Left kidney (tissue), 2 donors: ENCODE measurements around the gene OR51B6. TPM values are rescaled to one million over a fixed set of nuclear protein-coding genes. Genes with fewer than 3 reads are reported as not detected.
"Not testable (repeated sequence)": the region's sequence is repeated elsewhere in the genome, so short reads cannot be mapped to it uniquely, and the experiment has no call there.

Experiments used
- DNase-seq: peaks from one replicate; pipeline ENCODE4 v3.0.0-alpha.2; 2013
- polyA plus RNA-seq: library from polyadenylated mRNA; unstranded; fragments of 120-200 nt; gene quantifications from one replicate; pipeline ENCODE4 v1.2.1, GENCODE V29; 2013; ENCODE audit not compliant: insufficient read length

OR51B6 gene
- polyA plus RNA-seq, 1 donor: not detected

DNA sequence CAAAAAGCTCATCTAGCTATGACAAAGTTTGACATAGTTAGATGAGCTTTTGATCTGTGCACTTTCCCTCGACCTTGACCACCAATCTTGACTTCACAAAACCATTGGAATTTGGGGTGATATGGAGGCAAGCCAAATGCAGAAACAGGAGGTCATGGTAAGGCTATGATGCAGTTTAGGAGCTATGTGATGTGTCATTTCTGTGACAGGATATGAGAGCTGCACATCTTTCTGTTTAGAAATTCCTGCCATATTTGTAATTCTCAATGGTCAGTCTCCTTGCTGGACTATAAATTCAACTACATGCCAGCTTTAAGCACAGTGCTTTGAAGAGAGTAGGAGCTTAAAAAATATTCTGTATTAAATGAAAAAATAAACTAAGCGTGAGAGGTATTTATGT is 12.9 kb downstream of the OR51B6 start:
- no peak for DNase-seq

DNA sequence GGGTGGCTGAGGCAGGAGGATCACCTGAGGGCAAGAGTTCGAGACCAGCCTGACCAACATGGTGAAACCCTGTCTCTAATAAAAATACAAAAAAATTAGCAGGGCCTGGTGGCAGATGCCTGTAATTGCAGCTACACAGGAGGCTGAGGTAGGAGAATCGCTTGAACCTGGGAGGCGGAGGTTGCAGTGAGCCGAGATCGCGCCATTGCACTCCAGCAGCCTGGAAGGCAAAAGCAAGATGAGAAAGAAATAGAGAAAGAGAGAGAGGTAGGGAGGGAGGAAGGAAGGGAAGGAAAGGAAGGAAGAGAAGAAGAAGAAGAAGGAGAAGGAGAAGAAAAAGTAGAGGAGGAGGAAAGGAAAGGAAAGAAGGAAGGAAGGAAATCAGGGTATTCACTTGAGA is 15.1 kb downstream of the OR51B6 start:
- not testable (repeated sequence) for DNase-seq

DNA sequence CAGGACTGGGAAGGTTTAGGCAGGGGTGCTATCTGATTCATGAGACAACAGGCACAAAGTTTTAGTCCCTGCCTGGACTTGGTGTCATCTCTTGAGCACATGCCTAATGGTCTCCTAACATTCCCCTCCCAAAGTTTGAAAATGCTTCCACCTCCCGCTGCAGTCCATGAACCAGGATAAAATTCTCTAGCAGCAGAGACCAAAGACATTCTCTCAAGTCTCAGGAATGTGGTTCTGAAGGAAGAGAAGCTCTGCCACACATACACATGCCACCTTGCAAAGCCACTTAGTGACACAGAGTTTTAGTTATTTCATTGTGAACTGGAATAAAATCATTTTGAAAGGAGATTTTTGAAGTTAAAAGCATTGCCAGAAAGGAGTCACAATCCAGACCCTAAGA is 15.5 kb downstream of the OR51B6 start:
- no peak for DNase-seq

DNA sequence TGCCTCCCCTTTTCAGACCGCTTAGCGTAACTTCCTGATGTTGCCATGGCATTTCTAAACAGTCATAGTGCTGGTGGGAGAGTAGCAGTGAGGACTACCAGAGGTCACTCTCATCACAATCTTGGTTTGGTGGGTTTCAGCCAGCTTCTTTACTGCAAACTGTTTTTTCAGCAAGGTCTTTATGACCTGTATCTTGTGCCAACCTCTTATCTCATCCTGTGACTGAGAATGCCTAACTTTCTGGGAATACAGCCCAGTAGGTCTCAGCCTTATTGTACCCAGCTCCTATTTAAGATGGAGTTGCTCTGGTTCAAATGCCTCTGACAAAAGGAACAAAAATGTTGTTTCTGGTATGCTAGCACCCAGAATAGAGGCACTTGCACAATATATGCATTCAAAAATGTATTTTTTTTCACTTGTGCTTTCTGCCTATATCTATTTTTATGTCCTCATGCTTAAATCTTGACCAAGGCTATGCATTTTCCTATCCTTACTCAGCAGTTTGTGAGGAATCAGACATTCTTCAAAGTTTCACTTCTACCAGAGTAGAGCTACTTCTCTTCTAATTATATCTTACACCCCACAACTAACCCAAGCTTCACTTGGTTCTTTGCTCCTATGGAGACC is 16.3 kb downstream of the OR51B6 start:
- DNase-seq: no peak

DNA sequence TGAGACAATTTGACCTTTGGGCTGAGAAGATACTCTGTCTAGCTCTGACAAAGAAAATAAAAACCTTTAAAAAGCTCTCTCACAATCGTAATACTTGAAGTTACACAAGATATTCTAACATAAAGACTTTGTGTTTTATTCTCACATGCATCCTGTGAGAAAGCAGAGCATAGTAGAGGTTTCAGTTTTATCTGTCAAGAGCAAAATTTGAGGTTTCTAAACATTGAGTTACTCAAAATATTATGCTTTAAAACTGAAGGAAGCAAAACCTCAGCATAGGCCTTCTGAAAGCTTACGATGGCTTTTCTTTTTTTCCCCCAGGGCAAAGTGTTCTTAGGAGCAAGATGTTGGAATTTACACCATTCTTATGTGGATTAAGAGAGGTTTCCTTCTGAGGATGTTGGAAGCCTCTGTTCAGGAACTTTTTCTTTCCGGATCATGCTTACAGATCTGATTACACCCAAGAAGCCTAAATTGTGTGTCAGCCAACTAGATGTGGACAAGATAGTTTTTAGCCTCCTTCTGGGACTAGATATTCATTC is 17.3 kb downstream of the OR51B6 start:
- DNase-seq: no peak

DNA sequence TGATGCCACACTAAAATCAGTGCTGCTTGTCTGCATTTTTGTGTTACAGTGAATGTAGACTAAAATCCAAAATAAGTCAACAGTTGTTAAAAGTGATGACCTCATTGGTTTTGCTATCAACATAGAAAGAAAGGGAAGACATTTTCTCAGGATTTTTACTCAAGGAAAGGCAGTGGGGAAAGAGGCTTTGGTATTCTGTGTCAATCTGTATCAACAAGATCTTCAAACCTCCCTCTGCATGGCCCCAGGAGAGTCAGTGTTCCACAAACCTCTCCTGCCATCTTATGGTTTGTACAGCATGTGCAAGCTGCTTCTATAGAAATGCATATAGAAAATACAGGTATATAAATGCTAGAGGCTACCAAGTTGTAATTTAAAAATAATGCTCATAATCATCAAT is 18.5 kb downstream of the OR51B6 start:
- no peak for DNase-seq

DNA sequence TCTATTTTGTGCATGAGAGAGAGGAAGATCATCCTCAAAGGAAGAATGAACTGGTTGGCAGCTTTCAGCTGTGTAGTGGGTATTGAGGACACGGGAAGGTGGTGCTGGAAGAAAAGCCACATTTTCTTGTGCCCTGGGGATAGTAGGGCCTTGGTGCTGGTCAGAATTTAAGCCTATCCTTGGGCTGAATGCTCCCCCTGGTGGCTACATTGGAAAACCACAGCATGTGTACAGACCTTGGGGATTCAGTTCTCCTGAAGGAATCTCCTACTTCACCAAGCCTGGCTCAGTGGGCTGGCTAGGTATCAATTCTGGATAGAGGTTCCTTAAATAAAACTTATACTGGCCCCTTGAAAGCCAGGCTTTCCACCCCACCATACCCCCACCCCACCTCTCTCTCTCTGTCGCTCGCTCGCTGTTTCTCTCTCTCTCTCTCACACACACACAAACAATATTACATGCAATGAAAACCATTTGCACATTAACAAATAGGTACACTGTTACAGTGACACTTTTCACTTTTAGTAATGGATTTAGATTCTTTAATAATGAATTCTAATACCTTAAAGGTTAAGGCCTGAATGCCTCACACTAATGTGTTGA is 29.5 kb downstream of the OR51B6 start:
- DNase-seq: peak; percentile 52

DNA sequence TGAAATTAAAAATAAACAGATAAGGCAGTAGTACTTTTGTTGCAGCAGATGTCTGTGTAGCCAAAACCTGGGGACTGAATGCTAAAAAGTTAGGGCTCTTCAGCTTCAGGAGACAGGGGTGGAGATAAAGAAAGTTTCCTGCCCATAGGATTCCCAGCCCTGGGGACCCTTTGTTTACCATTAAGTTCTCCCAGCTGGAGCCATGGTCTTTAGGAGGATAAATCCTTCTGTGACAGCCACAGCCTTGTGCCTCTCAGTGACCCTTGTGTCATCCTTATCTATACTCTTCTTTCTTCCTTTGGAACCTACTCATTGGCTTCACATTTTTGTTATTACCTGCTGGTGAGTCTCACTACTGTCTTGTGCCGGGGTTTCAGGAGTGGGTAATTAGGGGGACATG is 32.3 kb downstream of the OR51B6 start, which contains the start of gene OR51M1:
OR51M1 (plus strand) TSS at position 237 of the 400 bp plus-strand sequence. CDS start 5,587 bp downstream, outside the sequence.
- DNase-seq: no peak

DNA sequence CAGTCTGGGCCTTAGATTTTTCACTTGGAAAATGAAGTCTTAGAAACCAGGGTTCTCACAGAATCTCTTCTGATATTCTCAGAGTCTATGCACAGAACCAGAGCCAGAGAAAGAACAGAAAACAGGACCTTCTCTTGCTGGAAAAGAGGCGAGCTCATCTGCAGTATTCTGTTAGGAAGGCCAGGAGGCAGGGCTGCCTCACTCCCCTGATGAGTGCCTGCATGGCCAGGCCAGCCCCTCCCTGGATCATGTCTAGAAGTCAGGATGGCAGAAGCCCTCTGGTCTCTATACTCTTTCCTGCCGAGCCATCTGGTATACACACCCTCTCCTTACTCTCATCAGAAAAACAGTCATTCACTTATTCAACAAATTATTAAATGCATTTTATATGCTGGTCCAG is 33.0 kb downstream of the OR51B6 start:
- no peak for DNase-seq

DNA sequence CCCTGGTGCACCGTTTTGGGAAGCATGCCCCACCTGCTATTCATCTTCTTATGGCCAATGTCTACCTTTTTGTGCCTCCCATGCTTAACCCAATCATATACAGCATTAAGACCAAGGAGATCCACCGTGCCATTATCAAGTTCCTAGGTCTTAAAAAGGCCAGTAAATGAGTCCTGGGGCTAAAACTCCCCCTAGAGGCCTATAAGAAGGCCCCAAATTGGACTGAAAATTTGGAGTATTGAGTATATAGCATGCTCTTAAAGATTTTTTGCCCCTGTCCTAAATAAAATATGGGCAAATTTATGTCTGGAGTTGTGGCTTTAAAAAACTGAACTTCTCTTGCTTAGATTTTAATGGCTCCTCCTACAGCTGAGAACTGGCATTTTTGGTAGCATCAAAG is 38.9 kb downstream of the OR51B6 start:
- no peak for DNase-seq

DNA sequence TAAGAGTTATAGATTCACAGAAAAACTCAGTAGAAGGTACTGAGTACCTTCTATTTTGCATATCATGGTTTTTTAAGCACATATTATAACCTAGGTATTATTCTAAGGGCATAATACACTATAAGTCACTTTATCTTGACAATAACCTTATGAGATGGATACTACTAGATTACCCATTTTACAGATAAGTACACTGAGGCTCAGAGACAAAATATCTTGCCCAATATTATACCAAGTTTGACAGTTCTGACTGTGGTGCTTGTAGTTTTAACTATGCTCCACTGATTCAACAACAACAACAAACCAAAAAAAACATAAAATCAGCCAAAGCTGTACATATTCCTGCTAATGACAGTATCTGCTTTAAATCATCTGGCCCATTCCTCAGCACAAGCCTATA is 42.8 kb downstream of the OR51B6 start:
- no peak for DNase-seq

DNA sequence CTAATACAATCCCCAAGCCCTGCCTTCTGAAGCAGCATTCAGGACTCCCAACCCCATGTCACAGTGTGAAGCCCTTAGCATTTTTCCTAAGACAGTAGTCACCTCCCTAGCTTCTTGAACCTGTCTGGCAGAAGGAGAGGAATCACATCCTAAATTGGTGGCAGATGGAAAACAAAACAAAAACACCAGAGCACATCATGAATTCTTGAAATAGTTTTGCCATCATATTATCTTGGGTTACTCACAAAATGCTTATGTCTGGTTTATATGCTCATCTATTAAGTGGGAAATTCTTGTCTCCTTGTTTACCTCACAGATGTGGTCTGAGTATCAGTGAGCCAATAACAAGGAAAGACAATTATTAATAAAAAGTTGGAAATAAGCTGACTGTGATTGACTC is 47.6 kb downstream of the OR51B6 start:
- no peak for DNase-seq

Other genes starting within 250 kb of the OR51B6 start
- not detected for gene OR52A5, start 213.2 kb upstream of the OR51B6 start, polyA plus RNA-seq
- 0.02 TPM for gene OR52A1, start 196.8 kb upstream of the OR51B6 start, polyA plus RNA-seq
- gene OR51V1, start 150.8 kb upstream of the OR51B6 start, polyA plus RNA-seq: not detected
- 98.9 TPM for gene HBB, start 124.4 kb upstream of the OR51B6 start, polyA plus RNA-seq
- gene HBD, start 117.0 kb upstream of the OR51B6 start, polyA plus RNA-seq: 0.38 TPM
- gene HBG1, start 101.7 kb upstream of the OR51B6 start, polyA plus RNA-seq: 313 TPM
- 1,458 TPM for gene HBG2, start 96.7 kb upstream of the OR51B6 start, polyA plus RNA-seq
- gene HBE1, start 81.6 kb upstream of the OR51B6 start, polyA plus RNA-seq: 10.4 TPM
- 0.35 TPM for gene OR51B4, start 49.6 kb upstream of the OR51B6 start, polyA plus RNA-seq
- not detected for gene OR51B2, start 27.2 kb upstream of the OR51B6 start, polyA plus RNA-seq
- 0.20 TPM for gene OR51B5, start 8.0 kb upstream of the OR51B6 start, polyA plus RNA-seq
- 0.15 TPM for gene OR51M1, start 32.3 kb downstream of the OR51B6 start, polyA plus RNA-seq
- not detected for gene OR51Q1, start 70.6 kb downstream of the OR51B6 start, polyA plus RNA-seq
- not detected for gene OR51I1, start 90.0 kb downstream of the OR51B6 start, polyA plus RNA-seq
- not detected for gene OR51I2, start 97.8 kb downstream of the OR51B6 start, polyA plus RNA-seq
- 0.13 TPM for gene OR52D1, start 137.2 kb downstream of the OR51B6 start, polyA plus RNA-seq
- not detected for gene UBQLN3, start 158.4 kb downstream of the OR51B6 start, polyA plus RNA-seq
- 1.4 TPM for gene UBQLNL, start 165.2 kb downstream of the OR51B6 start, polyA plus RNA-seq
- 0.13 TPM for gene OR52H1, start 197.0 kb downstream of the OR51B6 start, polyA plus RNA-seq
- 0.23 TPM for gene OR52B6, start 229.4 kb downstream of the OR51B6 start, polyA plus RNA-seq
- gene TRIM6, start 245.1 kb downstream of the OR51B6 start, polyA plus RNA-seq: 61.8 TPM